Loucy (cell line): ENCODE results near the gene LILRA1.
"Not testable (repeated sequence)": the region's sequence is repeated elsewhere in the genome, so short reads cannot be mapped to it uniquely, and the experiment has no call there.

Experiments
- H2AFZ ChIP-seq: fragments of 200-600 bp; sonication (generic); 2 replicates; pipeline ENCODE4 v1.6.0; 2016; ENCODE audit warnings: antibody characterized with exemption, mild to moderate bottlenecking, low read length, moderate library complexity
- H3F3A ChIP-seq: fragments of 200-600 bp; 2 replicates; pipeline ENCODE4 v1.6.0; 2016; ENCODE audit warnings: antibody characterized with exemption, low read depth, mild to moderate bottlenecking
- H3K27me3 ChIP-seq: fragments of 200-600 bp; sonication (generic); 2 replicates; pipeline ENCODE4 v1.6.1; 2014; ENCODE audit warnings: low read length, mild to moderate bottlenecking; ENCODE audit not compliant: insufficient read depth, poor library complexity, severe bottlenecking
- H3K36me3 ChIP-seq: fragments of 200-600 bp; sonication (generic); 2 replicates; pipeline ENCODE4 v1.6.1; 2016; ENCODE audit warnings: low read length; ENCODE audit not compliant: insufficient read depth
- H3K4me1 ChIP-seq: fragments of 200-600 bp; sonication (generic); 2 replicates; pipeline ENCODE4 v1.5.1; 2014; ENCODE audit warnings: low read length, mild to moderate bottlenecking; ENCODE audit not compliant: insufficient read depth, poor library complexity, severe bottlenecking
- H3K4me2 ChIP-seq: fragments of 200-600 bp; sonication (generic); 2 replicates; pipeline ENCODE4 v1.6.0; 2014; ENCODE audit warnings: antibody characterized with exemption, low read length, low read depth, mild to moderate bottlenecking; ENCODE audit not compliant: poor library complexity, severe bottlenecking
- H3K4me3 ChIP-seq: fragments of 200-600 bp; sonication (generic); 2 replicates; pipeline ENCODE4 v1.5.1; 2014; ENCODE audit warnings: low read length, mild to moderate bottlenecking, mixed read lengths; ENCODE audit not compliant: poor library complexity, severe bottlenecking
- H3K79me2 ChIP-seq: fragments of 200-600 bp; sonication (generic); 2 replicates; pipeline ENCODE4 v1.6.1; 2014; ENCODE audit warnings: low read length; ENCODE audit not compliant: insufficient read depth
- H3K9ac ChIP-seq: fragments of 200-600 bp; sonication (generic); 2 replicates; pipeline ENCODE4 v1.6.0; 2014; ENCODE audit warnings: mild to moderate bottlenecking, low read depth, low read length, moderate library complexity; ENCODE audit not compliant: poor library complexity, severe bottlenecking
- H3K9me2 ChIP-seq: fragments of 200-600 bp; sonication (generic); replicated peaks from 2 replicates; pipeline ENCODE4 v1.6.1; 2016; ENCODE audit warnings: low read depth, low read length, mixed read lengths
- H3K9me3 ChIP-seq: fragments of 200-600 bp; sonication (generic); 2 replicates; pipeline ENCODE4 v1.6.1; 2014; ENCODE audit warnings: mild to moderate bottlenecking, antibody characterized with exemption, low read length, low read depth; ENCODE audit not compliant: insufficient read depth
- H4K20me1 ChIP-seq: fragments of 200-600 bp; sonication (generic); 2 replicates; pipeline ENCODE4 v1.6.0; 2014; ENCODE audit warnings: antibody characterized with exemption, low read length, mild to moderate bottlenecking; ENCODE audit not compliant: insufficient read depth, poor library complexity, severe bottlenecking
- CTCF ChIP-seq: fragments of 200-600 bp; sonication (generic); conservative IDR thresholded peaks from 2 replicates; pipeline ENCODE4 v1.5.1; 2014; ENCODE audit warnings: mild to moderate bottlenecking, antibody characterized with exemption, low read length
- EZH2phosphoT487 ChIP-seq: fragments of 200-600 bp; IDR thresholded peaks from 2 replicates; pipeline ENCODE4 v1.6.1; 2018; ENCODE audit warnings: antibody characterized with exemption, mild to moderate bottlenecking, moderate library complexity, borderline replicate concordance

LILRA1 gene

DNA sequence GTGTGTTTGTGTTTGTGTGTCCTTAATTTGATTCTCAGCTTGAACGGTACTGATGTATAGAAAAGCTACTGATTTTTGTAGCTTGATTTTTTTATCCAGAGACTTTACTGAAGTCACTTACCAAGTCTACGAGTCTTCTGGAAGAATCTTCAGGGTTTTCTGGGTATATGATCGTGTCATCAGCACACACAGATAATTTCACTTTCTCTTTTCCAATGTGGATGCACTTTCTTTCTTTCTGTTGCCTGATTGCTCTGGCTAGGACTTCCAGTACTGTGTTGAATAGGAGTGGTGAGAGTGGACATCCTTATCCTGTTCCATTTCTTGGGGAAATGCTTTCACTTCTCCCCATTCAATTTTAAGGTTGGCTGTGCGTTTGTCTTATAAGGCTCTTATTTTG lies 29.0 kb downstream of the LILRA1 start:
- Histone ChIP-seq H3K9me2 (no peaks in the 10 kb centered on the region), H3K4me1 (peaks cover 29% of the 10 kb centered on the region), H3K9me3 (no peaks in the 10 kb centered on the region), H4K20me1 (no peaks in the 10 kb centered on the region), H3K4me3 (no peak overlapping the region), H3K36me3 (no peaks in the 10 kb centered on the region), H2AFZ (no peak overlapping the region), H3F3A (no peaks in the 10 kb centered on the region), H3K27me3 (no peaks in the 10 kb centered on the region), H3K9ac (no peak overlapping the region), H3K79me2 (no peaks in the 10 kb centered on the region), H3K4me2 (no peak overlapping the region)
- TF ChIP-seq CTCF (no peak), EZH2phosphoT487 (no peak)

- not testable (repeated sequence) for H3K27me3 ChIP-seq, H3K36me3 ChIP-seq, H2AFZ ChIP-seq, H3F3A ChIP-seq, H3K9me3 ChIP-seq, H4K20me1 ChIP-seq, H3K4me3 ChIP-seq, H3K79me2 ChIP-seq, H3K9me2 ChIP-seq
- Histone ChIP-seq H3K4me1 (peaks cover 47% of the 10 kb centered on the region), H3K9ac (peak overlapping the region; percentile 45), H3K4me2 (peak overlapping the region; percentile 30)
Observed at GRCh38 chr19:54624234-54624633, 30.8 kb downstream of the LILRA1 start.

GRCh38 chr19:54624934-54625730 lies 31.7 kb downstream of the LILRA1 start:
- H3K9me2 ChIP-seq, H3K27me3 ChIP-seq, H4K20me1 ChIP-seq, H3F3A ChIP-seq, H3K9me3 ChIP-seq, H3K79me2 ChIP-seq, H2AFZ ChIP-seq, H3K36me3 ChIP-seq: not testable (repeated sequence)
- peak overlapping the region; percentile 53 for H3K4me2 ChIP-seq
- H3K4me3 ChIP-seq: peak overlapping the region; percentile 26
- H3K4me1 ChIP-seq: peaks cover 56% of the 10 kb centered on the region
- H3K9ac ChIP-seq: peak overlapping the region; percentile 61

DNA sequence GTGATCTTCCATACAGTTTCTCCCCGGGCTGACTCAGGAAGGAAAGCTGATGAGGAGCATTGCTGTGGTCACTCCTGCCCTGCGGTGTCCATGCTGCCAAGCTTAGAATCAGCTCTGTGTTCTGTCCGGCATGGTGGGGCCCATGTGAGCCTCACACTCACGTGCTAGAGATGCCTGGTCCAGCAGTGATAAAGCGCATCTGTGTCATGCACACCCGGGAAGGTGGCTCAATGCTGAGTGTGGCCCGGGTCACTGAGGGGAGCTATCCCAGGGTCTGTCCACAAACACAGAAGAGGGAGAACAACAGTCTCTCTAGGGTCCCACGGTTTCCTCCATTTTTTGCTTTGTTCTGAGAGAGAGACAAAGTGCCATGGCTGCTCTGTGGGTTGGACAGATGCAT lies 33.3 kb downstream of the LILRA1 start:
- Histone ChIP-seq H4K20me1 (no peaks in the 10 kb centered on the region), H3K9ac (no peak overlapping the region), H3K9me3 (no peaks in the 10 kb centered on the region), H3K36me3 (no peaks in the 10 kb centered on the region), H2AFZ (no peak overlapping the region), H3K4me1 (peaks cover 72% of the 10 kb centered on the region), H3F3A (no peaks in the 10 kb centered on the region), H3K9me2 (no peaks in the 10 kb centered on the region), H3K4me2 (no peak overlapping the region), H3K27me3 (no peaks in the 10 kb centered on the region), H3K79me2 (no peaks in the 10 kb centered on the region), H3K4me3 (no peak overlapping the region)
- TF ChIP-seq CTCF (no peak), EZH2phosphoT487 (no peak)

GRCh38 chr19:54627912-54628311 lies 34.5 kb downstream of the LILRA1 start:
- H4K20me1 ChIP-seq, H3K27me3 ChIP-seq, H3K9me3 ChIP-seq, H3K9ac ChIP-seq, H3F3A ChIP-seq, H3K9me2 ChIP-seq, H3K4me3 ChIP-seq, H3K36me3 ChIP-seq, H3K4me2 ChIP-seq, H3K79me2 ChIP-seq: not testable (repeated sequence)
- Histone ChIP-seq H3K4me1 (peaks cover 73% of the 10 kb centered on the region), H2AFZ (peak overlapping the region; percentile 28; the same call in 1 of the 2 replicates)

GRCh38 chr19:54630262-54630661 lies 36.8 kb downstream of the LILRA1 start, which contains the start of gene LILRB1:
LILRB1 (plus strand) TSS chr19:54630484; CDS start chr19:54631074, 590 bp downstream.
- Histone ChIP-seq H3K4me3 (peak within 1 kb of the TSS; percentile 48), H3K4me2 (peak within 1 kb of the TSS; percentile 71), H2AFZ (peak within 1 kb of the TSS; percentile 70; the same call in 1 of the 2 replicates), H3K4me1 (peaks cover 62% of the 10 kb centered on the region), H3K9ac (peak within 1 kb of the TSS; percentile 40)
- H3K9me3 ChIP-seq, H3K27me3 ChIP-seq, H3F3A ChIP-seq, H3K79me2 ChIP-seq, H3K9me2 ChIP-seq, H3K36me3 ChIP-seq, H4K20me1 ChIP-seq: not testable (repeated sequence)
